NT2/D1 (cell line): ENCODE measurements around the gene CAPRIN1.

Source experiments
- SUZ12 ChIP-seq: IDR thresholded peaks from 2 replicates; pipeline ENCODE4 v1.6.1; 2011; ENCODE audit not compliant: insufficient read length, insufficient read depth; ENCODE audit errors: extremely low read depth
- YY1 ChIP-seq: IDR thresholded peaks from 2 replicates; pipeline ENCODE4 v1.6.1; 2011; ENCODE audit not compliant: insufficient read length, insufficient read depth

- peak; percentile 59 for TF ChIP-seq YY1
- TF ChIP-seq SUZ12, result no peak
These were observed 53.8 kb downstream of the CAPRIN1 start, which contains the start of gene NAT10 for GRCh38 chr11:34105079-34105956.
